HepG2 (cell line): ENCODE data around the gene PEPD. TPM values are rescaled to one million over a fixed set of nuclear protein-coding genes. Genes with fewer than 3 reads are reported as not detected.
A peak's percentile ranks its signal among the peaks of the same experiment; 100 is the strongest.

ENCODE experiments used
- AHR ChIP-seq: IDR thresholded peaks from 2 replicates; pipeline ENCODE4 v1.6.1; 2018; ENCODE audit warnings: missing genetic modification reagents, missing compliant biosample characterization
- ATF2 ChIP-seq: sonication (generic); formaldehyde crosslinking; IDR thresholded peaks from 2 replicates; pipeline ENCODE4 v1.4.0; 2020; ENCODE audit warnings: missing genetic modification reagents
- ATF5 ChIP-seq: sonication (generic); formaldehyde crosslinking; IDR thresholded peaks from 2 replicates; pipeline ENCODE4 v1.4.0; 2020; ENCODE audit warnings: mild to moderate bottlenecking, low read depth, missing genetic modification reagents
- ATRX ChIP-seq: sonication (generic); formaldehyde crosslinking; IDR thresholded peaks from 2 replicates; pipeline ENCODE4 v1.4.0; 2020; ENCODE audit warnings: missing genetic modification reagents, borderline replicate concordance
- BCL6 ChIP-seq: IDR thresholded peaks from 2 replicates; pipeline ENCODE4 v1.6.1; 2016; ENCODE audit warnings: missing genetic modification reagents, missing compliant biosample characterization
- EHMT2 ChIP-seq: fragments of 200-600 bp; sonication (generic); IDR thresholded peaks from 2 replicates; pipeline ENCODE4 v1.7.0; 2017; ENCODE audit warnings: antibody characterized with exemption, low read depth, low read length, borderline replicate concordance
- HNRNPUL1 ChIP-seq: fragments of 200-400 bp; formaldehyde crosslinking; IDR thresholded peaks from 2 replicates; pipeline ENCODE4 v1.6.1; 2017; ENCODE audit warnings: low read depth, mild to moderate bottlenecking, low read length, moderate library complexity
- HOXA9 ChIP-seq: sonication (generic); formaldehyde crosslinking; IDR thresholded peaks from 2 replicates; pipeline ENCODE4 v1.8.1; 2022; ENCODE audit warnings: missing genetic modification reagents, mild to moderate bottlenecking, moderate library complexity, borderline replicate concordance
- KDM2A ChIP-seq: sonication (generic); formaldehyde crosslinking; IDR thresholded peaks from 2 replicates; pipeline ENCODE4 v1.4.0; 2020; ENCODE audit warnings: low read depth, missing genetic modification reagents, borderline replicate concordance
- KLF16 ChIP-seq, 2 experiments: sonication (generic) in 1 of 2; formaldehyde crosslinking in 1 of 2; IDR thresholded peaks; 2 replicates each; pipeline versions ENCODE4 v1.6.1 to v1.8.0; 2016 to 2023; ENCODE audit warnings: missing genetic modification reagents in 2 of 2, missing compliant biosample characterization in 1 of 2
- SIX4 ChIP-seq: sonication (generic); formaldehyde crosslinking; IDR thresholded peaks from 2 replicates; pipeline ENCODE4 v1.4.0; 2020; ENCODE audit warnings: missing genetic modification reagents
- SRSF9 ChIP-seq: fragments of 200-400 bp; formaldehyde crosslinking; IDR thresholded peaks from 2 replicates; pipeline ENCODE4 v1.6.1; 2018; ENCODE audit warnings: borderline replicate concordance, mild to moderate bottlenecking, low read depth, low read length; ENCODE audit not compliant: insufficient read depth, poor library complexity, severe bottlenecking
- ZBTB7A ChIP-seq: sonication (generic); formaldehyde crosslinking; IDR thresholded peaks from 2 replicates; pipeline ENCODE4 v1.8.0; 2022; ENCODE audit warnings: mild to moderate bottlenecking, missing genetic modification reagents
- ZFP91 ChIP-seq: sonication (generic); formaldehyde crosslinking; IDR thresholded peaks from 2 replicates; pipeline ENCODE4 v1.9.0; 2022; ENCODE audit warnings: missing genetic modification reagents, mild to moderate bottlenecking, borderline replicate concordance
- ZNF546 ChIP-seq: sonication (generic); formaldehyde crosslinking; conservative IDR thresholded peaks from 2 replicates; pipeline ENCODE4 v1.8.1; 2023; ENCODE audit warnings: mild to moderate bottlenecking, missing genetic modification reagents
- ZNF644 ChIP-seq: IDR thresholded peaks from 2 replicates; pipeline ENCODE4 v1.6.1; 2016; ENCODE audit warnings: low read depth
- polyA plus RNA-seq, 8 experiments: library from polyadenylated mRNA; depleted of rRNA in 3 of 8; stranded (reverse) in 7 of 8; unstranded in 1 of 8; fragments of >200 nt; fragmentation: Illumina TruSeq in 4 of 8; extraction: Trizol in 4 of 8; gene quantifications; 2 replicates each; pipeline versions ENCODE4 v1.2.1 to v1.2.3, GENCODE V29; 2011 to 2016; ENCODE audit warnings: low read depth in 4 of 8, missing spikeins in 1 of 8, mixed read lengths in 1 of 8; ENCODE audit not compliant: insufficient read depth in 1 of 8
- total RNA-seq, 5 experiments: library from RNA; depleted of rRNA; stranded (reverse); fragments of >200 nt; fragmentation: Illumina TruSeq; extraction: Trizol; gene quantifications; 2 replicates each; pipeline ENCODE4 v1.2.3, GENCODE V29; 2016; ENCODE audit warnings: low read depth in 1 of 5
- TF ChIP-seq, protein P1 (sequence below): sonication (generic); formaldehyde crosslinking; conservative IDR thresholded peaks from 2 replicates; pipeline ENCODE4 v1.8.1; 2023; ENCODE audit warnings: missing genetic modification reagents
- TF ChIP-seq, protein P2 (sequence below): sonication (generic); formaldehyde crosslinking; IDR thresholded peaks from 2 replicates; pipeline ENCODE4 v1.5.1; 2020; ENCODE audit warnings: missing genetic modification reagents, mild to moderate bottlenecking, borderline replicate concordance

Gene PEPD
- total and polyA plus RNA-seq, 2 of the 13 experiments (the other 11 are each of a cell fraction or from before 2014, with no cell fraction given), result 60.7 to 75.1 TPM

DNA sequence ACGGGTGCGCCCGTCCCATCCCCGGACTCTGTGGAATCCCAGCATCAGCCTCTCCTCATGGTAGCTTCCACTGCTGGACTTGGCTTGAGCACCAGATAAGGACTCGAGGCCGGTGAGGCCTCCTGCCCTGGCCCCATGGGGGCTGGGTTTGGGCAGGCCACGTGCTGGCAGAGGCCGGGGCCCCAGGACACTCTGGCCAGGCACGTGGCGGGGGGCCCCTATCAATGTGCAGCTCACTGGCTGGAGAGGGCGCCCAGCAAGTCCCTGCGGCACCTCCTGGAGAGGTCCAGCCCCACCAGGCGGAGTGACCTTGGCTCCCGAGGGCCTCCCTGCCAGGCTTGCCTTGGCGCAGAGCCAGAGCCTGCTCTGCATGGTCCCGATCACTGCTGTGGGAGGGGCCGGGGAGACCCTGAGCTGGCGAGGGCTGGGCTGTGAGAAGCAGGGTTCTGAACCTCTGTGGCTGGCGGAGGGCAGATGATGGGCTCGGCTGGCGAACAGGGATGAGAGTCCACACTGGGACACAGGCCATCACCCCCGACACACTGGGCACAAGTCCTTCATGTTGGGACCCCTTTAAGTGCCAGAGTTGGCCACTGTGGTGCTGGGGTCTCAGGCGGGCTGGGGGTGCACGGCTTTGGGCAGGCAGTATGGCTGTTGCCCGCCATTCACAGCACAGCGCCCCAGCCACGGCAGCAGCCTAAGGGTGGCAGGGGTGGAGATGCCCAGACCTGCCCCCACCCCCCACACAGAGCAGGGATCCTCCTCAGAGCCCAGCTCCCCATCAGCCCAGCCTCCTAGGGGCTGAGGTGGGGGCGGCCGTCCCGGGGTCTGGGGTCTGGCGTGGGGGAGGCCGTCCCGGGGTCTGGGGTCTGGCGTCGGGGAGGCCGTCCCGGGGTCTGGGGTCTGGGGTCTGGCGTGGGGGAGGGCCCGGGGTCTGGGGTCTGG lies 129.0 kb downstream of the PEPD start (continued):
- TF ChIP-seq ZFP91 (CRISPR knock-in tag) (peak; percentile 97), BCL6 (CRISPR knock-in tag) (peak; percentile 95), HOXA9 (CRISPR knock-in tag) (peak; percentile 98), ATRX (CRISPR knock-in tag) (no peak), AHR (peak; percentile 94; the same call in 1 of the 2 replicates), KDM2A (CRISPR knock-in tag) (peak; percentile 86), ZNF644 (CRISPR knock-in tag) (peak; percentile 92), ZNF546 (peak; percentile 100), SRSF9 (no peak), ATF5 (CRISPR knock-in tag) (peak; percentile 95), HNRNPUL1 (no peak), ZBTB7A (CRISPR knock-in tag) (peak; percentile 99), KLF16 (CRISPR knock-in tag; IDR thresholded peaks at IDR 0.05) (peak; percentile 87 to 100; a peak in 3 of 4 replicates), SIX4 (CRISPR knock-in tag) (peak; percentile 90), EHMT2 (no peak), ATF2 (CRISPR knock-in tag) (peak; percentile 94)
- TF ChIP-seq, protein P1, sequence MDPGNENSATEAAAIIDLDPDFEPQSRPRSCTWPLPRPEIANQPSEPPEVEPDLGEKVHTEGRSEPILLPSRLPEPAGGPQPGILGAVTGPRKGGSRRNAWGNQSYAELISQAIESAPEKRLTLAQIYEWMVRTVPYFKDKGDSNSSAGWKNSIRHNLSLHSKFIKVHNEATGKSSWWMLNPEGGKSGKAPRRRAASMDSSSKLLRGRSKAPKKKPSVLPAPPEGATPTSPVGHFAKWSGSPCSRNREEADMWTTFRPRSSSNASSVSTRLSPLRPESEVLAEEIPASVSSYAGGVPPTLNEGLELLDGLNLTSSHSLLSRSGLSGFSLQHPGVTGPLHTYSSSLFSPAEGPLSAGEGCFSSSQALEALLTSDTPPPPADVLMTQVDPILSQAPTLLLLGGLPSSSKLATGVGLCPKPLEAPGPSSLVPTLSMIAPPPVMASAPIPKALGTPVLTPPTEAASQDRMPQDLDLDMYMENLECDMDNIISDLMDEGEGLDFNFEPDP, result peak; percentile 99
- TF ChIP-seq, protein P2, sequence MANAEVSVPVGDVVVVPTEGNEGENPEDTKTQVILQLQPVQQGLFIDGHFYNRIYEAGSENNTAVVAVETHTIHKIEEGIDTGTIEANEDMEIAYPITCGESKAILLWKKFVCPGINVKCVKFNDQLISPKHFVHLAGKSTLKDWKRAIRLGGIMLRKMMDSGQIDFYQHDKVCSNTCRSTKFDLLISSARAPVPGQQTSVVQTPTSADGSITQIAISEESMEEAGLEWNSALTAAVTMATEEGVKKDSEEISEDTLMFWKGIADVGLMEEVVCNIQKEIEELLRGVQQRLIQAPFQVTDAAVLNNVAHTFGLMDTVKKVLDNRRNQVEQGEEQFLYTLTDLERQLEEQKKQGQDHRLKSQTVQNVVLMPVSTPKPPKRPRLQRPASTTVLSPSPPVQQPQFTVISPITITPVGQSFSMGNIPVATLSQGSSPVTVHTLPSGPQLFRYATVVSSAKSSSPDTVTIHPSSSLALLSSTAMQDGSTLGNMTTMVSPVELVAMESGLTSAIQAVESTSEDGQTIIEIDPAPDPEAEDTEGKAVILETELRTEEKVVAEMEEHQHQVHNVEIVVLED (CRISPR knock-in tag), result peak; percentile 82
